ENCODE data around the gene CPEB1. TPM values are rescaled to one million over a fixed set of nuclear protein-coding genes. Genes with fewer than 3 reads are reported as not detected.
"Not testable (repeated sequence)": the region's sequence is repeated elsewhere in the genome, so short reads cannot be mapped to it uniquely, and the experiment has no call there.

CPEB1 gene
- total RNA-seq, 1 donor from 2014 or later: 1.1 TPM

DNA sequence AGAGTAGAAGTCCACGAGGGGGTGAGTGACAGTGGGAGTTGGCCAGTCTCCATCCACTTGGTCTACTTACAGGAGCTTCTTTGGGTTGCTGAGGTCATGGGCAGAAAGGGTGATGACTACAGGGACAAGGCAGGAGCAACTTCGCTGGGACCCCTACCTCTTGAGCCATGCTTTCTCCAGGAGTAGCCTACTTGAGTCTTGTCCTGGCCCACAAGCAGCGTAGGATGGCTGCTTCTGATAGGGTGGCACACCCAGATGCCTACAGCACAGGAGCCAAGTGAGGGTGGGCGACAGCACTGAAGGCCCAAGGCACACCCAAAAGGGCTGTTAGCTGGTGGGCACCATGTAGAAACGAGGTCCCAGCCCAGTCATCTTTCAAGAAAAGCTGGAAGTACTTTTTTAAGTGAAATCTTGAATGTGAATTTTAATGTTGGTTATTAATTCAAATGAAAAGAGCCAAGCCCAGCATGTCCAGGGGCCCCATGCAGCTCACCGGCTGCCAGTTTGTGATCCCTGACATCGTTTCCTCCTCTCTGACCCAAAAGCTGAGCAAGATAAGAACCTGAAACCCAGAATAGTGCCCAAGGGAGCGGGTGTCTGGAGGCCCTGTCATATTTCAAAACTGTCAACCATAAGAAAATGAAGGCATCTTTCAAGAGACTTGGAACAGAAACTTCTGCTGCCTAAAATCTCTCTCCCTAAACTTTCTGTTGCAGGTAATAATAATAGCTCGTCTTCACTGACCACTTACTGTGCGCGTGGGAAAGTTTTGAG is 2.2 kb upstream of the CPEB1 start:
- no peak for DNase-seq

DNA sequence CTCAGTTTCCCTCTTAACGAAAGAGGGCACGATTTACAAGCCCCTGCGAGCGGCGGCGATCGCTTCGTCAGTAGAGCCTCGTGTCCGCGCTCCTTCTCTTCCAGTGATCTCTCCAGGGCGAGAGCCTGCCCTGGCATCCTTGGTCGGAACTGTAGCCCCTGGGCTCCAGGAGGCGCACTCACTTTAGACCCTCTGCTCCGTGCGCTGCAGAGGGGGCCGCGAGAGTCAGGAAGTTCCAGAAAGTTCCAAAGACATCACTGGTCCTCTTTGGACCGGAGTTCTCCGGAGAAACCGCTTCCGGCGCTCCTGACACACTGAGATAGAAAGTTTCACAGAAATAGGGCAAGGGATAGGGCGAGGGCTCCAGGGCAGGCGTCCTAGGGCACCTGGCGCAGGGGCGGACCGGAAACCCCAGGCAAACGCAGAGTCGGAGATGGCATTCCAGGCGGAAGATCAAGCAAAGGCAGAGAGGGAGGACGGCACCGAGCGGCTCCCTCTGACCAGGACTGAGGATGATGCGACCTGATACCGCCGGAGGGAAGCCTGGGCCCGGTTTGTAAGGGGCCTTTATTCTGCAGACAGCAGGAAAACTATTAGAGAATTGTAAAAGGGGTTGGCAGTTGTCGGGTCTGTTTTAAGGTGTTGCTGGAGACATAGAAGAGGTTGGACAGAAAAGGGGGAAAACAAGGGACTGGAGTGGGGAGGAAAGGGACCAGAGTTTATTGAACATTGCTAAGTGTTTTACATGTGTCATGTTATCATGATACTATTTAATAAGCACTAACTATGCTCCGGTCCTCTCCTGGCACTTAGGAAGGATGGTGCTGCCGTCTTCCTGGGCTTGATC is 1.3 kb upstream of the CPEB1 start:
- DNase-seq: no peak

GRCh38 chr15:82647835-82648256 is 683 bp upstream of the CPEB1 start:
- DNase-seq: peak; percentile 2

GRCh38 chr15:82646250-82647044 is 716 bp downstream of the CPEB1 start:
- DNase-seq: no peak

DNA sequence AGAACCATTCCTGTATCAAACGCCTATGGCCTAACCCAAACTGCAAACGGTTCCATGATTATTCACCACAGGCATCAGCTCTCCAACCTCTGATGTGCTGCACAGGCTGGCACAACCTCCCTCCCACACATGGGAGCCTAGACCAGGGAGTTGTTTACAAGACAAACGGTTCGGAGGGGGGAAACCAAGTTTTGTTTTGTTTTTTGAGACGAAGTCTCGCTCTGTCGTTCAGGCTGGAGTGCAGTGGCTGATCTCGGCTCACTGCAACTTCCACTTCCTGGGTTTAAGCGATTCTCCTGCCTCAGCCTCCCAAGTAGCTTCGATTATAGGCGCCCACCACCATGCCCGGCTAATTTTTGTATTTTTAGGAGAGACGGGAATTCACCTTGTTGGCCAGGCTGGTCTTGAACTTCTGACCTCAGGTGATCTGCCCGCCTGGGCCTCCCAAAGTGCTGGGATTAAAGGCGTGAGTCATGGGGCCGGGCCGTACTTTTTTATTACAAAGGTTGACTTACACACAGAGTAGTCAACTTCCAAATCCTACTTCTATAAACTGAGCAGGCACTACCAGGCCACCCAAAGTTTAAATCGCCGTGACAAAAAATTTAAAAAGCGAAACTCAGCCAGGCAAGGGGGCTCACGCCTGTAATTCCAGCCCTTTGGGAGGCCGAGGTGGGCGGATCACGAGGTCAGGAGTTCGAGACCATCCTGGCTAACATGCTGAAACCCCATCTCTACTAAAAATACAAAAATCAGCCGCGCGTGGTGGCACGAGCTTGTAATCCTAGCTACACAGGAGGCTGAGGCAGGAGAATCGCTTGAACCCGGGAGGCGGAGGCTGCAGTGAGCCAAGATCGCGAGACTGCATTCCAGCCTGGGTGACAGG is 2.0 kb downstream of the CPEB1 start:
- DNase-seq: not testable (repeated sequence)

DNA sequence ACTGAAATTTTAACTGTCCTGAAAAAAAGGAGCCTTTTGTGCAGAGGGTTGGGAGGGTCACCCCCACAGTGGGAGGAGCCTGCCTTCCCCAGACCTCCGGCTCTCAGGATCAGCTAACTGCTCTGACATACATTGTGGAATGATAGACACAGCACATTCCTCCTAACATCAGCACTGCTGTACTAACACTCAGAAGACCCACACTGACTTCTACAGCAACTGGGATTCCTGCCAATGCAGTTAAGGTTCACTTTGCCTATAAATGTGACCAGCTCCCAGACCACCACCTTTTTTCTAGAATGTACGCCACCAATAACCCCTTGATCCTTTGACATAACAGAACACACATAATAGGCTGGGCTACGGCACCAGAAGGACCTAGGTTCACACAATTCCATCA is 3.2 kb downstream of the CPEB1 start:
- no peak for DNase-seq

DNA sequence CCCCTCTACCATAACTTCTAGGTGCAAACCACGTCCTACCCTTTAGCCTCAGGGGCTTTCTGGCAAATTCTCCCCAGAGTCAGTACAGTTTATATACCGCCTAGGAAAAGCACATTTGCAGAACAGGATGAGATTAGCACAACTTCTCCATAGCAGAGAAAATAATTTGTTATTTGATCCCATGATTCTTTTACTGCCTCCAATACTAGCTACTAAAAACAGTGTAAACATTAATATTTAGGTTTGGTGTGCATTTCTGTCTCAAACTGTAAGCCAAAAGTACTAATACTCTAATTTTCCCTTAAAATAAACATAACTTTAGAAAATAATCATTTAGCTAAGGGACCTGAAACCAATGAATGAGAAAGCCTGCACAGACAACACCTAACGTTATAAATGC is 4.5 kb downstream of the CPEB1 start:
- DNase-seq: no peak

DNA sequence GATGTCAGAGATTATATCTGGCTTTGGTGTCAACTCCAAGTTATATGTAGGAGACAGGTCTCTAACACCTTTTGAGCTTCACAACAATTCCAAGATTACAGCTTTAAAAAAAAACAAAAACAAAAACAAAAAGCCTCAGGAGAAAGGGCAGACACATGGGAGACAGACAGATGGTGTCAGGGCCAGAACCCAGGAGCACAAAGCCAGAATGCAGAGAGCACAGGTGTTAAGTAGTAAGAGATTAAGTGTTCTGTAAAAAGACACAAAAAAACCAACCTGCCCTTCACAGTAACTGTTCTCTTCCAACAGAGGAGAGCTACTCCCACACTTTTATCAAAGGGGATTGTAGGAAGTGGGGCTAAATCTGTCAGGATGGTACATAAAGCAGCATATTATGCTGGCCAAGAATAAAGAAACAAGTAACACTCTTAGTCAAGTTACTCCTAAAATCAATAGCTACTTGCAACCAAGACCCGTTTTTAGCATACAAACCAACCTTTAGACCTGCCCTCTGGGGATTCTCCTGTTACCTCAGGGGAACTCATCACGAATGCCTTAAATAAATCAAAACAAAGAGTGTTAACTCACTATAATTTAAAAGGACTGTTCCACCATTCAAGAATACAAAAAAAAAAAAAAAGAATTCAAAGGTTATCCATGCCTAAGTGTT is 5.9 kb downstream of the CPEB1 start:
- DNase-seq: no peak

GRCh38 chr15:82640672-82641071 is 6.5 kb downstream of the CPEB1 start:
- no peak for DNase-seq

- no peak for DNase-seq
Observed at GRCh38 chr15:82635798-82636197, 11.4 kb downstream of the CPEB1 start.

- DNase-seq: no peak
Observed at GRCh38 chr15:82630033-82630432, 17.1 kb downstream of the CPEB1 start.

DNA sequence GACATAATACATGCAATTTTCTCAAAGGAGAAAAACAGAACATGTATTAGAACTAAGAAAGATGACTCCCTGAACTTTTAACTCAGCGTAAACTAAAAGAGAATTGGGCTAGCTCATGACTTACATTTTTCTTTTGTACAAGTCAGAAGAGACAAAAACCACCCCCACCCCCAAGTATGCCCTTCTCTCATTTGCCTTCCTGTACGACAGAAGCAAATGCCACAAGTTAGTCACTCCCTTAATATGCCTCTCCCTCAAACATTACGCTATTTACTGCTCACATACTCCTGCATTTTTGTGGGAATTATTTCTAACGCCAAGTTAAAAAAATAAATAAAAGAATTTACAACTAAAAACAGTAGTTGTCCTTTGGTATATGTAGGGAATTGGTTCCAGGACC is 22.0 kb downstream of the CPEB1 start:
- no peak for DNase-seq

DNA sequence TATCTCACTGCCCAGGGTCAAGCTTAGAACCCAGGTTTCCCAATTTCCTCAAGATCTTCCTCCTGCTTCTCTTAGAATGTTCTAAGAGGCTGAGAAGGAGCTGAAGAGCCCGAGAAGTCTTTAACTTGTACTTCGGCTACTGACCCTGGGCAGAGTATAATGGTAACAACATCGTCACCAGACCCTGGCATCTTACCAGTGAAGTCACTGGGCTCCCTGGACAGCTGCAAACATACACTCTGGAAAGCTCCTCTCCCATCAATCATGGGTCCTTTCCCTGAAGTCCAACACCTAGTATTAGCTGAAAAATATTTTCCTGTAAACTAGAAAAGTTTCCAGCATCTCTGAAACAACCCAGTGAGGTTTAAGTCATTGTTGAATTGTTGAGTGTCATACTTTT is 22.7 kb downstream of the CPEB1 start:
- DNase-seq: no peak

- DNase-seq: no peak
Observed at GRCh38 chr15:82624008-82624407, 23.2 kb downstream of the CPEB1 start.

DNA sequence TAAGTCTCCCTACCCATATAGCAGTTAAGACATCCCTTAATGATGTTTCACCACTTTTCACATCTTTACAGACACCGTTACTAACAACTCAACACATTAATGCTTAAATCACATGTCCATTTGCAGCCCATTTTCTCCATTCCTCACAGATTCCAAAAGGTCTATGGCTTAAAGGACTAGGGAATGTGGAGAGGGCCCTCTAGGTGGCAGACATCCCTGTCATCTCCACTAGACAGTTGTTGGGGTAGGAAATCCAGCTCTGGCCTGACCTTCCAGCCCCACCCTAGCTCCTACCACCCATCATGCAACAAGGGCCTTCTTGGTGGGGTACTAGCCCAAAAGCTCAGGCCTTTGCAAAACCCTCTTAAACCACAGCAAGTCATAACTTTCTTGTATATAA is 25.2 kb downstream of the CPEB1 start:
- DNase-seq: no peak

GRCh38 chr15:82613747-82614146 is 33.4 kb downstream of the CPEB1 start:
- DNase-seq: no peak

GRCh38 chr15:82611348-82611747 is 35.8 kb downstream of the CPEB1 start:
- DNase-seq: no peak

GRCh38 chr15:82602195-82602594 is 45.0 kb downstream of the CPEB1 start:
- no peak for DNase-seq

DNA sequence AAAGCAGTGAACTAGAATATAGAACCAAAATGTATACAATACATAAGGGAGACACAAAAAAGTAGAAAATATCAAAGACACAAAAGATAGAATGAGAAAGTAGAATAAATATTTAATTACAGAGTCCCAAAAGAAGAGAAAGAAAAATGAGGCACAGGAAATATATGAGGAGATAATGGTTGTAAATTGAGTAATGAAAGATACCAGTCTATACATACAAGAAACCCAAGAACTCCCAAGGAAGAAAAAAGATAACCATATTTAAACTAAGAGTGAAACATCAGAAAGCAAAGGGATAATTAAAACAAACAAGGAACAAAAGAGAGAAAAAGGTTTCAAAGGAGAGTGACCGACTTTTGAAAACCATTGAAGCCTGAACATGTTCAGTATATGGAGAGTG is 47.3 kb downstream of the CPEB1 start:
- DNase-seq: no peak

- peak; percentile 3 for DNase-seq
Observed at GRCh38 chr15:82597815-82598214, 49.3 kb downstream of the CPEB1 start.

GRCh38 chr15:82595766-82596165 is 51.4 kb downstream of the CPEB1 start:
- DNase-seq: no peak

Measured in tongue (tissue), 2 donors.